ENCODE results near the gene SIRPB2.
A peak's percentile ranks its signal among the peaks of the same experiment; 100 is the strongest.

The SIRPB2 gene

GRCh38 chr20:1443085-1443484 lies 48.1 kb downstream of the SIRPB2 start:
- H3K4me3 ChIP-seq (ENCODE audit: low read length) = no peak overlapping the region
- no peak for TF ChIP-seq CTCF (conservative IDR thresholded peaks at IDR 0.05; ENCODE audit: low read depth, low read length)

GRCh38 chr20:1442304-1442703 lies 48.9 kb downstream of the SIRPB2 start:
- DNase-seq (ENCODE audit: low read depth) = no peak
- TF ChIP-seq CTCF (conservative IDR thresholded peaks at IDR 0.05; ENCODE audit: low read depth, low read length) = no peak
- H3K4me3 ChIP-seq (ENCODE audit: low read length) = no peak overlapping the region

More at GRCh38 chr20:1443085-1443484, 48.1 kb downstream of the SIRPB2 start:
- no peak for DNase-seq (ENCODE audit: low read depth)

GRCh38 chr20:1441133-1441532 lies 50.1 kb downstream of the SIRPB2 start:
- no peak for TF ChIP-seq CTCF (conservative IDR thresholded peaks at IDR 0.05; ENCODE audit: low read depth, low read length)
- DNase-seq (ENCODE audit: low read depth) = no peak
- H3K4me3 ChIP-seq (ENCODE audit: low read length) = no peak overlapping the region

GRCh38 chr20:1440024-1440423 lies 51.2 kb downstream of the SIRPB2 start:
- H3K4me3 ChIP-seq (ENCODE audit: low read length) = no peak overlapping the region
- peak; percentile 48 for TF ChIP-seq CTCF (conservative IDR thresholded peaks at IDR 0.05; ENCODE audit: low read depth, low read length)
- DNase-seq (ENCODE audit: low read depth) = no peak

- TF ChIP-seq CTCF (conservative IDR thresholded peaks at IDR 0.05; ENCODE audit: low read depth, low read length) = no peak
- H3K4me3 ChIP-seq (ENCODE audit: low read length) = no peak overlapping the region
- no peak for DNase-seq (ENCODE audit: low read depth)
These were observed 52.9 kb downstream of the SIRPB2 start for GRCh38 chr20:1438361-1438760.

GRCh38 chr20:1437235-1437904 lies 53.9 kb downstream of the SIRPB2 start:
- TF ChIP-seq CTCF (conservative IDR thresholded peaks at IDR 0.05; ENCODE audit: low read depth, low read length) = peak; percentile 91
- no peak overlapping the region for H3K4me3 ChIP-seq (ENCODE audit: low read length)
- DNase-seq (ENCODE audit: low read depth) = peak; percentile 43

- DNase-seq (ENCODE audit: low read depth) = no peak
- H3K4me3 ChIP-seq (ENCODE audit: low read length) = no peak overlapping the region
- TF ChIP-seq CTCF (conservative IDR thresholded peaks at IDR 0.05; ENCODE audit: low read depth, low read length) = no peak
These were observed 55.0 kb downstream of the SIRPB2 start for GRCh38 chr20:1436263-1436662.
